BLaER1 (cell line): ENCODE data around the gene SLC26A2.

ENCODE experiments used
- H3K27ac ChIP-seq: shearing (Covaris generic); formaldehyde crosslinking; 2 replicates; pipeline ENCODE4 v1.8.1; 2022
- H3K27me3 ChIP-seq: shearing (Covaris generic); formaldehyde crosslinking; 2 replicates; pipeline ENCODE4 v1.8.1; 2022
- H3K36me3 ChIP-seq: shearing (Covaris generic); formaldehyde crosslinking; 2 replicates; pipeline ENCODE4 v1.8.1; 2022
- H3K4me1 ChIP-seq: shearing (Covaris generic); formaldehyde crosslinking; 2 replicates; pipeline ENCODE4 v1.8.1; 2022
- H3K4me2 ChIP-seq: shearing (Covaris generic); formaldehyde crosslinking; 2 replicates; pipeline ENCODE4 v1.8.1; 2022
- H3K4me3 ChIP-seq: shearing (Covaris generic); formaldehyde crosslinking; 2 replicates; pipeline ENCODE4 v1.8.1; 2022
- H3K9ac ChIP-seq: shearing (Covaris generic); formaldehyde crosslinking; 2 replicates; pipeline ENCODE4 v1.8.1; 2022
- H3K9me3 ChIP-seq: shearing (Covaris generic); formaldehyde crosslinking; 2 replicates; pipeline ENCODE4 v1.8.1; 2022
- H4K20me1 ChIP-seq: shearing (Covaris generic); formaldehyde crosslinking; 2 replicates; pipeline ENCODE4 v1.8.1; 2022
- Cebpa-rat ChIP-seq: shearing (Covaris generic); IDR thresholded peaks from 2 replicates; pipeline ENCODE4 v1.8.1; 2022

SLC26A2 gene

DNA sequence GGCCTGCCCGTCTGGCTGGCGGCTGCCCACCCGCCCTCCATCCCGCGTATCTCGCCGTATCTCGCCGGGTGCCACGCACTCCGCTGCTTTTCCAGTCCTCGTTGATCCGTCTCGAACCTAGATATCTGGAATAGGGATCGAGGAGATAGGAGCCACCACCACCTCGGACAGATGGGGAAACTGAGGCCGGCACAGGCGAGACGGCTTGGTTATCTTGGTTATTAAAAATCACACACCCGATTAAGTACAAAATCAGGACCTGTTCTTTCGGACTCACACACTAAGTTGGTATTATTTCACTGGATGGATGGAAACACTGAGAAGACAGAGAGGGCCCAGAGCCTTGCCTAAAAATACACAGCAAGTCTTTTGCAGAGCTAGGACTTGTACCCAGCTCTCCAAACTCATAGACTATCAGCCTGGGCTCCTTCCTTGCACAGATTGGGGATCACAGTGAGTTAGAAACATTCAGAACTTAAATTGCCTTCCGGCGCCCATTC is 678 bp downstream of the SLC26A2 start:
- no peak for TF ChIP-seq Cebpa-rat
- 0 out of 2 replicates have a peak, but pooled peaks cover 6% of the 10 kb centered on the region for H4K20me1 ChIP-seq
- no peaks in the 10 kb centered on the region for H3K27me3 ChIP-seq
- peak overlapping the region; percentile 93 for H3K4me3 ChIP-seq
- H3K9ac ChIP-seq, result peak overlapping the region; percentile 84
- H3K4me2 ChIP-seq, result peak overlapping the region; percentile 98
- no peaks in the 10 kb centered on the region for H3K36me3 ChIP-seq
- H3K4me1 ChIP-seq, result peaks cover 34% of the 10 kb centered on the region
- peak overlapping the region; percentile 73; the same call in 1 of the 2 replicates for H3K27ac ChIP-seq
- no peaks in the 10 kb centered on the region for H3K9me3 ChIP-seq

- no peak for TF ChIP-seq Cebpa-rat
- 0 out of 2 replicates have a peak, but pooled peaks cover 6% of the 10 kb centered on the region for H4K20me1 ChIP-seq
- no peak overlapping the region for H3K4me3 ChIP-seq
- H3K4me1 ChIP-seq, result peaks cover 27% of the 10 kb centered on the region
- H3K4me2 ChIP-seq, result peak overlapping the region; percentile 98
- no peak overlapping the region for H3K27ac ChIP-seq
- H3K9ac ChIP-seq, result no peak overlapping the region
- no peaks in the 10 kb centered on the region for H3K27me3 ChIP-seq
- no peaks in the 10 kb centered on the region for H3K36me3 ChIP-seq
- no peaks in the 10 kb centered on the region for H3K9me3 ChIP-seq
Observed at GRCh38 chr5:149961957-149962409, 1.4 kb downstream of the SLC26A2 start.

GRCh38 chr5:149962601-149963300 is 2.2 kb downstream of the SLC26A2 start:
- TF ChIP-seq Cebpa-rat, result no peak
- no peak overlapping the region for H3K9ac ChIP-seq
- no peaks in the 10 kb centered on the region for H3K9me3 ChIP-seq
- H3K4me2 ChIP-seq, result no peak overlapping the region
- H3K27me3 ChIP-seq, result no peaks in the 10 kb centered on the region
- no peaks in the 10 kb centered on the region for H3K36me3 ChIP-seq
- no peak overlapping the region for H3K27ac ChIP-seq
- no peak overlapping the region for H3K4me3 ChIP-seq
- H3K4me1 ChIP-seq, result peaks cover 22% of the 10 kb centered on the region
- 0 out of 2 replicates have a peak, but pooled peaks cover 6% of the 10 kb centered on the region for H4K20me1 ChIP-seq

DNA sequence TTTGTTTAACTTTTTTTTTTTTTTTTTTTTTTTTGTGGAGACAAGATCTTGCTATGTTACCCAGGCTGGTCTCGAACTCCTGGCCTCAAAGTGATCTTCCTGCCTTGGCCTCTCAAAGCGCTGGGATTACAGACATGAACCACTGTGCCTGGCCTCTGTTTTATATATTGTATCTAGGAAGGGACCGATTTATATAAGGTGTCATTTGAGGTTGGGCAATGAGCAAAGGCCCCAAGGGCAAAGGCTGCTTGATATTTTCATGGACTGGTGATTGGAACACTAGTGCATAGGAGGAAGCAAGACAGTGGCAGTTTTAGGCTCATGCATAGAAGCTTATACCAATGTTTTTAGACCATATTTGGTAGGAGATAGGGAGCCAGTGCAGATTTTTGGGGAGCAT is 3.2 kb downstream of the SLC26A2 start:
- Histone ChIP-seq H3K27me3 (no peaks in the 10 kb centered on the region), H3K36me3 (no peaks in the 10 kb centered on the region), H3K9me3 (no peaks in the 10 kb centered on the region), H3K27ac (no peak overlapping the region), H3K4me1 (peaks cover 22% of the 10 kb centered on the region), H3K9ac (no peak overlapping the region), H3K4me3 (no peak overlapping the region), H4K20me1 (0 out of 2 replicates have a peak, but pooled peaks cover 6% of the 10 kb centered on the region), H3K4me2 (no peak overlapping the region)
- TF ChIP-seq Cebpa-rat, result no peak

GRCh38 chr5:149966946-149967345 is 6.4 kb downstream of the SLC26A2 start:
- H4K20me1 ChIP-seq, result peaks cover 6% of the 10 kb centered on the region; the same call in 1 of the 2 replicates
- no peak overlapping the region for H3K27ac ChIP-seq
- H3K4me2 ChIP-seq, result no peak overlapping the region
- H3K36me3 ChIP-seq, result no peaks in the 10 kb centered on the region
- no peak overlapping the region for H3K9ac ChIP-seq
- H3K27me3 ChIP-seq, result no peaks in the 10 kb centered on the region
- no peak for TF ChIP-seq Cebpa-rat
- H3K9me3 ChIP-seq, result no peaks in the 10 kb centered on the region
- peaks cover 2% of the 10 kb centered on the region; the same call in 1 of the 2 replicates for H3K4me1 ChIP-seq
- H3K4me3 ChIP-seq, result no peak overlapping the region

DNA sequence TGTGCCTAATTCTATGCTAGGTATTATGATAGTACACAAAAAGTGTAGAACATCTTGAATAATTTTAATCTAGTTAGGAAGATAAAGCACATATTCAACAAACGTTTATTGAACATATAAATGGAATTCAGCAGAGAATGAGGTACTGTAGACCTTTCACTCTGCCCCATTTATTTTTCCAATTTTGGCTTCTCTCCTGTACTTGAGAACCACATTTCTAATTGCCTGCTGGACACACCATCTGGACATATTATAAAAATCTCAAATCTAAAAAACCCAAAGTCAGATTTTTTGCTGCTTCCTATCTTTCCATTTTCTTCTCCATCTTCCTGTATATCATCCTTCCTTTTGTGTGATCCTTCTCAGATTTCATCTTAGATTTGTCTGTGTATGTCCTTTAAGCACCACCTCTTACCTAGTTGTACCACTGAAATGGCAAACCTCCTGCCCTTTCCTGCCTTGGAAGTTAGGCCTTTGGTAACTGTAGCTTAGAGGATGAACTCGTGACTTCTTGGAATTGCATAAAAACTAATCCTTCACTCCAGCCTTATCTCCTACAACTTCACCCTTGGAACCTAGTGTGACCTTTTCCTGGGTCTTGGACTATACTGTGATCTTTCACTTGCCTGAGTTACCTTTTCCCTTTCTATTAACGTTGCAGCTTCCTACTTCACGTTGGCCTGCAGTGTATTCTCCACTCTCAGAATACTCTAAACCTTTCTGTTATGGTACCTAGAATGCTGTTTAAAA is 8.8 kb downstream of the SLC26A2 start:
- TF ChIP-seq Cebpa-rat, result no peak
- Histone ChIP-seq H3K4me1 (no peaks in the 10 kb centered on the region), H3K4me3 (no peak overlapping the region), H3K9me3 (no peaks in the 10 kb centered on the region), H4K20me1 (no peaks in the 10 kb centered on the region; the same call in 1 of the 2 replicates), H3K27ac (no peak overlapping the region), H3K36me3 (no peaks in the 10 kb centered on the region), H3K27me3 (no peaks in the 10 kb centered on the region), H3K4me2 (no peak overlapping the region), H3K9ac (no peak overlapping the region)

- H3K4me2 ChIP-seq, result no peak overlapping the region
- no peaks in the 10 kb centered on the region for H3K9me3 ChIP-seq
- no peaks in the 10 kb centered on the region; the same call in 1 of the 2 replicates for H4K20me1 ChIP-seq
- H3K36me3 ChIP-seq, result peaks cover 26% of the 10 kb centered on the region
- no peak overlapping the region for H3K9ac ChIP-seq
- H3K4me1 ChIP-seq, result peaks cover 13% of the 10 kb centered on the region
- no peak overlapping the region for H3K4me3 ChIP-seq
- TF ChIP-seq Cebpa-rat, result no peak
- no peaks in the 10 kb centered on the region for H3K27me3 ChIP-seq
- H3K27ac ChIP-seq, result no peak overlapping the region
Observed at GRCh38 chr5:149975409-149975808, 14.9 kb downstream of the SLC26A2 start.

DNA sequence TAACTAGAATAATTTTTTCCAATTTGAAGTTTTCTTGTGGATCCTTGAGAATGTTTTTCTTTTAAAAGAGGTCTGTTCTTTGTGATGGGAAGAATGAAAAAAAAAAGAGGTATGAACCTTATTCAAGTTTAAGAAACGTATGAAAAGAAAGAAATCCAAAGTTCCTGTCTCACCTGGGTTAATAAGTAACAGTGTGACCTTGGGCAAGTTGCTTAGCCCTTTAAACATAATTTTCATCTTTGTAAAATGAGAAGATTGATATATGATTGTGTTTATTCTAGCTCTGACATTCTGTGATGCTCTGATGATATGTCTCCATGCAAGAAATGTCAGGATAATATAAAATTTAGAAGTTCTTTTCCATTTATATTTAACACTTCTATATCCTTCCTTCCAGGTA is 19.3 kb downstream of the SLC26A2 start:
- Histone ChIP-seq H3K27me3 (no peaks in the 10 kb centered on the region), H4K20me1 (no peaks in the 10 kb centered on the region), H3K27ac (no peak overlapping the region), H3K4me2 (no peak overlapping the region), H3K9me3 (no peaks in the 10 kb centered on the region), H3K36me3 (peaks cover 48% of the 10 kb centered on the region), H3K9ac (no peak overlapping the region), H3K4me3 (no peak overlapping the region), H3K4me1 (peaks cover 13% of the 10 kb centered on the region)
- no peak for TF ChIP-seq Cebpa-rat

- Histone ChIP-seq H3K27me3 (no peaks in the 10 kb centered on the region), H3K36me3 (peaks cover 48% of the 10 kb centered on the region), H3K4me1 (peaks cover 13% of the 10 kb centered on the region), H3K9ac (no peak overlapping the region), H3K4me3 (no peak overlapping the region), H4K20me1 (no peaks in the 10 kb centered on the region), H3K27ac (no peak overlapping the region), H3K4me2 (no peak overlapping the region), H3K9me3 (no peaks in the 10 kb centered on the region)
- TF ChIP-seq Cebpa-rat, result no peak
Observed at GRCh38 chr5:149981206-149981605, 20.6 kb downstream of the SLC26A2 start.

DNA sequence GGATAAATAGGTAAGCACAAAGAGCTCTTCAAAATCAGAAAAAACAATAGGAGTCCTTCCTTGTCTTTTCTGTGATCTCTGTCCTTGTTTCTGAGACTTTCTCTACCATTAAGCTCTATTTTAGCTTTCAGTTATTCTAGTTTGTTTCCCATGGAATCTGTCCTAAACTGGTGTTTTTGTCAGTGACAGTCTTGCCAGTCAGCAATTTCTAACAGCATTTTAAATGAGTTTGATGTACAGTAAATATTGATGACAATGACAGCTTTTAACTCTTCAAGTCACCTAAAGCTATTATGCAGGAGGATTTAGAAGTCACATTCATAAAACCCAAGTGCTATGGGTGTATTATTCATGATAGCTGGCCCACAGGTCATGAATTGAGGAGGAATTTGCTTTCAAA is 21.9 kb downstream of the SLC26A2 start:
- TF ChIP-seq Cebpa-rat, result no peak
- Histone ChIP-seq H3K4me3 (no peak overlapping the region), H3K4me1 (peaks cover 8% of the 10 kb centered on the region), H4K20me1 (no peaks in the 10 kb centered on the region), H3K27ac (no peak overlapping the region), H3K27me3 (no peaks in the 10 kb centered on the region), H3K36me3 (peaks cover 48% of the 10 kb centered on the region), H3K9me3 (no peaks in the 10 kb centered on the region), H3K9ac (no peak overlapping the region), H3K4me2 (no peak overlapping the region)
